HepG2 (cell line): ENCODE data around the gene TOB2. TPM values are rescaled to one million over a fixed set of nuclear protein-coding genes. Genes with fewer than 3 reads are reported as not detected.
A peak's percentile ranks its signal among the peaks of the same experiment; 100 is the strongest.

ENCODE experiments used
- HNRNPK ChIP-seq: fragments of 200-400 bp; formaldehyde crosslinking; IDR thresholded peaks from 2 replicates; pipeline ENCODE4 v1.6.1; 2018; ENCODE audit warnings: low read length, low read depth, moderate library complexity, mild to moderate bottlenecking; ENCODE audit not compliant: poor library complexity, severe bottlenecking
- KDM4B ChIP-seq: sonication (generic); formaldehyde crosslinking; IDR thresholded peaks from 2 replicates; pipeline ENCODE4 v1.4.0; 2020; ENCODE audit warnings: missing genetic modification reagents
- RAD21 ChIP-seq: fragments of 450-650 bp; formaldehyde crosslinking; IDR thresholded peaks from 2 replicates; pipeline ENCODE4 v1.5.0; 2020; ENCODE audit warnings: mild to moderate bottlenecking
- RXRA ChIP-seq: sonication (generic); formaldehyde crosslinking; IDR thresholded peaks from 2 replicates; pipeline ENCODE4 v1.5.1; 2020; ENCODE audit warnings: missing genetic modification reagents
- SATB2 ChIP-seq: sonication (generic); formaldehyde crosslinking; IDR thresholded peaks from 2 replicates; pipeline ENCODE4 v1.5.0; 2020; ENCODE audit warnings: missing genetic modification reagents
- SNRNP70 ChIP-seq: fragments of 200-400 bp; formaldehyde crosslinking; IDR thresholded peaks from 2 replicates; pipeline ENCODE4 v1.6.1; 2017; ENCODE audit warnings: mild to moderate bottlenecking, low read depth, low read length, moderate library complexity
- SP4 ChIP-seq: sonication (generic); formaldehyde crosslinking; IDR thresholded peaks from 2 replicates; pipeline ENCODE4 v1.8.1; 2023; ENCODE audit warnings: mild to moderate bottlenecking, missing genetic modification reagents
- ZNF547 ChIP-seq: sonication (generic); formaldehyde crosslinking; IDR thresholded peaks from 2 replicates; pipeline ENCODE4 v1.5.1; 2020; ENCODE audit warnings: mild to moderate bottlenecking, missing genetic modification reagents
- ZNF672 ChIP-seq: sonication (generic); formaldehyde crosslinking; IDR thresholded peaks from 2 replicates; pipeline ENCODE4 v1.8.1; 2022; ENCODE audit warnings: missing genetic modification reagents
- polyA plus RNA-seq, 8 experiments: library from polyadenylated mRNA; depleted of rRNA in 3 of 8; stranded (reverse) in 7 of 8; unstranded in 1 of 8; fragments of >200 nt; fragmentation: Illumina TruSeq in 4 of 8; extraction: Trizol in 4 of 8; gene quantifications; 2 replicates each; pipeline versions ENCODE4 v1.2.1 to v1.2.3, GENCODE V29; 2011 to 2016; ENCODE audit warnings: low read depth in 4 of 8, missing spikeins in 1 of 8, mixed read lengths in 1 of 8; ENCODE audit not compliant: insufficient read depth in 1 of 8
- total RNA-seq, 5 experiments: library from RNA; depleted of rRNA; stranded (reverse); fragments of >200 nt; fragmentation: Illumina TruSeq; extraction: Trizol; gene quantifications; 2 replicates each; pipeline ENCODE4 v1.2.3, GENCODE V29; 2016; ENCODE audit warnings: low read depth in 1 of 5
- TF ChIP-seq, protein P1 (sequence below), 2 experiments: IDR thresholded peaks; 2 replicates each; pipeline ENCODE4 v1.6.1; 2011 to 2012; ENCODE audit warnings: low read length in 2 of 2, borderline replicate concordance in 1 of 2, low read depth in 1 of 2, mild to moderate bottlenecking in 1 of 2, moderate library complexity in 1 of 2
- TF ChIP-seq, protein P2 (sequence below): fragments of 450-650 bp; IDR thresholded peaks from 2 replicates; pipeline ENCODE4 v1.6.1; 2017
- TF ChIP-seq, protein P3 (sequence below): sonication (generic); formaldehyde crosslinking; IDR thresholded peaks from 2 replicates; pipeline ENCODE4 v1.4.0; 2020; ENCODE audit warnings: missing genetic modification reagents
- TF ChIP-seq, protein P4 (sequence below): sonication (generic); formaldehyde crosslinking; IDR thresholded peaks from 2 replicates; pipeline ENCODE4 v1.5.1; 2020; ENCODE audit warnings: mild to moderate bottlenecking, missing genetic modification reagents, moderate library complexity
- TF ChIP-seq, protein P5 (sequence below): sonication (generic); formaldehyde crosslinking; IDR thresholded peaks from 2 replicates; pipeline ENCODE4 v1.4.0; 2020; ENCODE audit warnings: missing genetic modification reagents

TOB2 gene
- total and polyA plus RNA-seq, 2 of the 13 experiments (the other 11 are each of a cell fraction or from before 2014, with no cell fraction given): 12.2 to 13.7 TPM

DNA sequence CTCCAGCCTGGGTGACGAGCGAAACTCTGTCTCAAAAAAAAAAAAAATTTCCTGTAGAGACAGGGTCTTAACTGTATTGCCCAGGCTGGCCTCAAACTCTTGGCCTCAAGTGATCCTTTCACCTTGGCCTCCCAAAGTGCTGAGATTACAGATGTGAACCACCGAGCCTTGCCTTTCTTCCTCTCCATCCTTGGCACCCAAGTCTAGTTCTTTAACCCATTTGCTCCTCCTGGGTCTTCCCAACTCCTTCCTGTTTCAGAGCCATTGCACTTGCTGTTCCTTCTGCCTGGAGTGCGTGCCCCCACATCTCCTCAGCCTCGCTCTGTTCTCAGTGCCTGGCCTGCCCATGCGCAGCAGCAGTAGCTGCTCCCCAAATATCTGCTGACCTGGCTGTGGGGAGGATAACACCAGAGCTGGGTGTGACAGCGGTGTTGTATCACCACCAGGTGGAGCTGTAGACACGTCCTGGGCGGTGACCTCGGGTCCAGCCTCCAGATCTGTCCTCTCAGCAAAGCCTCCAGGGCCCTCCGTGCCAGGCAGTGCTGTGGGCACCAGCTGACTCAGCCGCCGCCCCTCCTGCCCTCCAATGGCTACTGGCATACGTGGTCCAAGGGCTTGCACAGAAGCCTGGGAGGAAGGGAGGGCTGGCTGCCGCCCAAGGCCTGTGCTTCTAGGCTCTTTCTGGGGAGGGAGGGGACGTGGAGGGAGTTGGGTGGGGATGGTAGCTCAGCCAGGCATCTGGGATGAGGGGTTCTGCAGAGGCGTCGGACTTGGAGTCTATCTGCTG lies 42.9 kb downstream of the TOB2 start (continued):
- TF ChIP-seq, protein P1, sequence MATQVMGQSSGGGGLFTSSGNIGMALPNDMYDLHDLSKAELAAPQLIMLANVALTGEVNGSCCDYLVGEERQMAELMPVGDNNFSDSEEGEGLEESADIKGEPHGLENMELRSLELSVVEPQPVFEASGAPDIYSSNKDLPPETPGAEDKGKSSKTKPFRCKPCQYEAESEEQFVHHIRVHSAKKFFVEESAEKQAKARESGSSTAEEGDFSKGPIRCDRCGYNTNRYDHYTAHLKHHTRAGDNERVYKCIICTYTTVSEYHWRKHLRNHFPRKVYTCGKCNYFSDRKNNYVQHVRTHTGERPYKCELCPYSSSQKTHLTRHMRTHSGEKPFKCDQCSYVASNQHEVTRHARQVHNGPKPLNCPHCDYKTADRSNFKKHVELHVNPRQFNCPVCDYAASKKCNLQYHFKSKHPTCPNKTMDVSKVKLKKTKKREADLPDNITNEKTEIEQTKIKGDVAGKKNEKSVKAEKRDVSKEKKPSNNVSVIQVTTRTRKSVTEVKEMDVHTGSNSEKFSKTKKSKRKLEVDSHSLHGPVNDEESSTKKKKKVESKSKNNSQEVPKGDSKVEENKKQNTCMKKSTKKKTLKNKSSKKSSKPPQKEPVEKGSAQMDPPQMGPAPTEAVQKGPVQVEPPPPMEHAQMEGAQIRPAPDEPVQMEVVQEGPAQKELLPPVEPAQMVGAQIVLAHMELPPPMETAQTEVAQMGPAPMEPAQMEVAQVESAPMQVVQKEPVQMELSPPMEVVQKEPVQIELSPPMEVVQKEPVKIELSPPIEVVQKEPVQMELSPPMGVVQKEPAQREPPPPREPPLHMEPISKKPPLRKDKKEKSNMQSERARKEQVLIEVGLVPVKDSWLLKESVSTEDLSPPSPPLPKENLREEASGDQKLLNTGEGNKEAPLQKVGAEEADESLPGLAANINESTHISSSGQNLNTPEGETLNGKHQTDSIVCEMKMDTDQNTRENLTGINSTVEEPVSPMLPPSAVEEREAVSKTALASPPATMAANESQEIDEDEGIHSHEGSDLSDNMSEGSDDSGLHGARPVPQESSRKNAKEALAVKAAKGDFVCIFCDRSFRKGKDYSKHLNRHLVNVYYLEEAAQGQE (IDR thresholded peaks at IDR 0.05; ENCODE audit: borderline replicate concordance in 1 of 2, low read depth in 1 of 2, low read length in 2 of 2): no peak
- TF ChIP-seq ZNF547 (no peak), SNRNP70 (no peak), SATB2 (CRISPR knock-in tag) (no peak), SP4 (CRISPR knock-in tag) (peak; percentile 60; the same call in 1 of the 2 replicates), RAD21 (peak; percentile 98), RXRA (peak; percentile 73), ZNF672 (CRISPR knock-in tag) (no peak), KDM4B (CRISPR knock-in tag) (no peak), HNRNPK (no peak)
- TF ChIP-seq, protein P2, sequence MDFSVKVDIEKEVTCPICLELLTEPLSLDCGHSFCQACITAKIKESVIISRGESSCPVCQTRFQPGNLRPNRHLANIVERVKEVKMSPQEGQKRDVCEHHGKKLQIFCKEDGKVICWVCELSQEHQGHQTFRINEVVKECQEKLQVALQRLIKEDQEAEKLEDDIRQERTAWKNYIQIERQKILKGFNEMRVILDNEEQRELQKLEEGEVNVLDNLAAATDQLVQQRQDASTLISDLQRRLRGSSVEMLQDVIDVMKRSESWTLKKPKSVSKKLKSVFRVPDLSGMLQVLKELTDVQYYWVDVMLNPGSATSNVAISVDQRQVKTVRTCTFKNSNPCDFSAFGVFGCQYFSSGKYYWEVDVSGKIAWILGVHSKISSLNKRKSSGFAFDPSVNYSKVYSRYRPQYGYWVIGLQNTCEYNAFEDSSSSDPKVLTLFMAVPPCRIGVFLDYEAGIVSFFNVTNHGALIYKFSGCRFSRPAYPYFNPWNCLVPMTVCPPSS: no peak
- TF ChIP-seq, protein P3, sequence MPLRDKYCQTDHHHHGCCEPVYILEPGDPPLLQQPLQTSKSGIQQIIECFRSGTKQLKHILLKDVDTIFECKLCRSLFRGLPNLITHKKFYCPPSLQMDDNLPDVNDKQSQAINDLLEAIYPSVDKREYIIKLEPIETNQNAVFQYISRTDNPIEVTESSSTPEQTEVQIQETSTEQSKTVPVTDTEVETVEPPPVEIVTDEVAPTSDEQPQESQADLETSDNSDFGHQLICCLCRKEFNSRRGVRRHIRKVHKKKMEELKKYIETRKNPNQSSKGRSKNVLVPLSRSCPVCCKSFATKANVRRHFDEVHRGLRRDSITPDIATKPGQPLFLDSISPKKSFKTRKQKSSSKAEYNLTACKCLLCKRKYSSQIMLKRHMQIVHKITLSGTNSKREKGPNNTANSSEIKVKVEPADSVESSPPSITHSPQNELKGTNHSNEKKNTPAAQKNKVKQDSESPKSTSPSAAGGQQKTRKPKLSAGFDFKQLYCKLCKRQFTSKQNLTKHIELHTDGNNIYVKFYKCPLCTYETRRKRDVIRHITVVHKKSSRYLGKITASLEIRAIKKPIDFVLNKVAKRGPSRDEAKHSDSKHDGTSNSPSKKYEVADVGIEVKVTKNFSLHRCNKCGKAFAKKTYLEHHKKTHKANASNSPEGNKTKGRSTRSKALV (CRISPR knock-in tag): no peak
- TF ChIP-seq, protein P4, sequence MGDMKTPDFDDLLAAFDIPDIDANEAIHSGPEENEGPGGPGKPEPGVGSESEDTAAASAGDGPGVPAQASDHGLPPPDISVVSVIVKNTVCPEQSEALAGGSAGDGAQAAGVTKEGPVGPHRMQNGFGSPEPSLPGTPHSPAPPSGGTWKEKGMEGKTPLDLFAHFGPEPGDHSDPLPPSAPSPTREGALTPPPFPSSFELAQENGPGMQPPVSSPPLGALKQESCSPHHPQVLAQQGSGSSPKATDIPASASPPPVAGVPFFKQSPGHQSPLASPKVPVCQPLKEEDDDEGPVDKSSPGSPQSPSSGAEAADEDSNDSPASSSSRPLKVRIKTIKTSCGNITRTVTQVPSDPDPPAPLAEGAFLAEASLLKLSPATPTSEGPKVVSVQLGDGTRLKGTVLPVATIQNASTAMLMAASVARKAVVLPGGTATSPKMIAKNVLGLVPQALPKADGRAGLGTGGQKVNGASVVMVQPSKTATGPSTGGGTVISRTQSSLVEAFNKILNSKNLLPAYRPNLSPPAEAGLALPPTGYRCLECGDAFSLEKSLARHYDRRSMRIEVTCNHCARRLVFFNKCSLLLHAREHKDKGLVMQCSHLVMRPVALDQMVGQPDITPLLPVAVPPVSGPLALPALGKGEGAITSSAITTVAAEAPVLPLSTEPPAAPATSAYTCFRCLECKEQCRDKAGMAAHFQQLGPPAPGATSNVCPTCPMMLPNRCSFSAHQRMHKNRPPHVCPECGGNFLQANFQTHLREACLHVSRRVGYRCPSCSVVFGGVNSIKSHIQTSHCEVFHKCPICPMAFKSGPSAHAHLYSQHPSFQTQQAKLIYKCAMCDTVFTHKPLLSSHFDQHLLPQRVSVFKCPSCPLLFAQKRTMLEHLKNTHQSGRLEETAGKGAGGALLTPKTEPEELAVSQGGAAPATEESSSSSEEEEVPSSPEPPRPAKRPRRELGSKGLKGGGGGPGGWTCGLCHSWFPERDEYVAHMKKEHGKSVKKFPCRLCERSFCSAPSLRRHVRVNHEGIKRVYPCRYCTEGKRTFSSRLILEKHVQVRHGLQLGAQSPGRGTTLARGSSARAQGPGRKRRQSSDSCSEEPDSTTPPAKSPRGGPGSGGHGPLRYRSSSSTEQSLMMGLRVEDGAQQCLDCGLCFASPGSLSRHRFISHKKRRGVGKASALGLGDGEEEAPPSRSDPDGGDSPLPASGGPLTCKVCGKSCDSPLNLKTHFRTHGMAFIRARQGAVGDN (CRISPR knock-in tag): peak; percentile 75
- TF ChIP-seq, protein P5, sequence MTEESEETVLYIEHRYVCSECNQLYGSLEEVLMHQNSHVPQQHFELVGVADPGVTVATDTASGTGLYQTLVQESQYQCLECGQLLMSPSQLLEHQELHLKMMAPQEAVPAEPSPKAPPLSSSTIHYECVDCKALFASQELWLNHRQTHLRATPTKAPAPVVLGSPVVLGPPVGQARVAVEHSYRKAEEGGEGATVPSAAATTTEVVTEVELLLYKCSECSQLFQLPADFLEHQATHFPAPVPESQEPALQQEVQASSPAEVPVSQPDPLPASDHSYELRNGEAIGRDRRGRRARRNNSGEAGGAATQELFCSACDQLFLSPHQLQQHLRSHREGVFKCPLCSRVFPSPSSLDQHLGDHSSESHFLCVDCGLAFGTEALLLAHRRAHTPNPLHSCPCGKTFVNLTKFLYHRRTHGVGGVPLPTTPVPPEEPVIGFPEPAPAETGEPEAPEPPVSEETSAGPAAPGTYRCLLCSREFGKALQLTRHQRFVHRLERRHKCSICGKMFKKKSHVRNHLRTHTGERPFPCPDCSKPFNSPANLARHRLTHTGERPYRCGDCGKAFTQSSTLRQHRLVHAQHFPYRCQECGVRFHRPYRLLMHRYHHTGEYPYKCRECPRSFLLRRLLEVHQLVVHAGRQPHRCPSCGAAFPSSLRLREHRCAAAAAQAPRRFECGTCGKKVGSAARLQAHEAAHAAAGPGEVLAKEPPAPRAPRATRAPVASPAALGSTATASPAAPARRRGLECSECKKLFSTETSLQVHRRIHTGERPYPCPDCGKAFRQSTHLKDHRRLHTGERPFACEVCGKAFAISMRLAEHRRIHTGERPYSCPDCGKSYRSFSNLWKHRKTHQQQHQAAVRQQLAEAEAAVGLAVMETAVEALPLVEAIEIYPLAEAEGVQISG (CRISPR knock-in tag): peak; percentile 53; the same call in 1 of the 2 replicates
